Esophagus squamous epithelium (tissue), 5 donors: ENCODE measurements around the gene DERA. TPM values are rescaled to one million over a fixed set of nuclear protein-coding genes. Genes with fewer than 3 reads are reported as not detected.

Experiments used
- DNase-seq: peaks from one replicate; lab custom pipeline; 2025; lab: John Stamatoyannopoulos, UW
- H3K27ac ChIP-seq, 4 donors: fragments of 200-600 bp; sonication (generic); one replicate each; pipeline ENCODE4 v1.5.1; 2016 to 2019; ENCODE audit warnings: mild to moderate bottlenecking in 1 of 4
- H3K27me3 ChIP-seq, 4 donors: fragments of 200-600 bp; sonication (generic); 1 replicate in 3 of 4; 2 replicates in 1 of 4; pipeline versions ENCODE4 v1.5.1 to v1.6.0; 2017 to 2021; ENCODE audit warnings: antibody characterized with exemption in 1 of 4
- H3K36me3 ChIP-seq, 3 donors: fragments of 200-600 bp; sonication (generic); one replicate each; pipeline ENCODE4 v1.5.1; 2016 to 2019
- H3K4me1 ChIP-seq, 3 donors: fragments of 200-600 bp; sonication (generic); one replicate each; pipeline ENCODE4 v1.5.1; 2017 to 2019
- H3K4me3 ChIP-seq, 4 donors: fragments of 200-600 bp; sonication (generic); 1 replicate in 3 of 4; 2 replicates in 1 of 4; pipeline ENCODE4 v1.5.1; 2016 to 2019; ENCODE audit warnings: mild to moderate bottlenecking in 2 of 4, moderate library complexity in 1 of 4
- H3K9me3 ChIP-seq, 3 donors: fragments of 200-600 bp; sonication (generic); one replicate each; pipeline ENCODE4 v1.5.1; 2016 to 2019
- CTCF ChIP-seq, 6 experiments: fragments of 450-650 bp in 4 of 6; fragments of 200-600 bp in 2 of 6; sonication (generic) in 2 of 6; IDR thresholded peaks; one replicate each; pipeline ENCODE4 v1.5.1; 2016 to 2019; ENCODE audit warnings: antibody characterized with exemption in 6 of 6, mild to moderate bottlenecking in 4 of 6, moderate library complexity in 4 of 6
- POLR2A ChIP-seq, 4 donors: fragments of 450-650 bp; IDR thresholded peaks; one replicate each; pipeline ENCODE4 v1.6.1; 2017; ENCODE audit warnings: antibody characterized with exemption in 4 of 4, mild to moderate bottlenecking in 4 of 4, moderate library complexity in 3 of 4
- WGBS, 2 donors: methylation state at CpG; one replicate each; pipeline ENCODE4 v1.1.5; 2018; 5-methylcytosine and 5-hydroxymethylcytosine counted together
- intact Hi-C: fragments of 100-400 bp; cut with DNase I; formaldehyde crosslinking; loops from one replicate; pipeline ENCODE4 v1.15.0; 2022
- total RNA-seq, 4 donors: library from RNA; depleted of rRNA; stranded (reverse); fragments of >200 nt; gene quantifications; one replicate each; pipeline ENCODE4 v1.1.0, GENCODE V29; 2016
- donor health status: DM: yes; HTN: yes; CAD: no.

Gene DERA
- total RNA-seq, 4 donors from 2014 or later, result 25.8 to 68.2 (median 41.7) TPM

GRCh38 chr12:16018306-16018705, 107.2 kb downstream of the DERA start:
- no peak for DNase-seq
- no peak overlapping the region for H3K27ac ChIP-seq
- WGBS, 2 donors, result 90% methylated on average over 2 of the region's 2 CpGs
- no peaks in the 10 kb centered on the region for H3K4me1 ChIP-seq
- H3K4me3 ChIP-seq, result no peak overlapping the region
- no peak for TF ChIP-seq CTCF (IDR thresholded peaks at IDR 0.05)
- TF ChIP-seq POLR2A (IDR thresholded peaks at IDR 0.05), result no peak
- H3K36me3 ChIP-seq, result peaks cover 0 to 64% (median 0%) of the 10 kb centered on the region in 3 donors
- H3K9me3 ChIP-seq, result peaks cover 0 to 10% (median 0%) of the 10 kb centered on the region in 3 donors
- intact Hi-C loops, result no loop called here
- H3K27me3 ChIP-seq, result no peaks in the 10 kb centered on the region

- Histone ChIP-seq H3K4me1 (no peaks in the 10 kb centered on the region), H3K4me3 (no peak overlapping the region), H3K27ac (no peak overlapping the region), H3K9me3 (peaks cover 0 to 5% (median 0%) of the 10 kb centered on the region in 3 donors), H3K36me3 (peaks cover 0 to 59% (median 0%) of the 10 kb centered on the region in 3 donors), H3K27me3 (no peaks in the 10 kb centered on the region)
- no peak for DNase-seq
- intact Hi-C loops, result no loop called here
- TF ChIP-seq CTCF (IDR thresholded peaks at IDR 0.05) (no peak), POLR2A (IDR thresholded peaks at IDR 0.05) (no peak)
Measured at GRCh38 chr12:16019136-16019535, 108.0 kb downstream of the DERA start.

GRCh38 chr12:16020031-16020430, 108.9 kb downstream of the DERA start:
- DNase-seq, result no peak
- intact Hi-C loops, result no loop called here
- 91 to 94% methylated on average over 2 of the region's 2 CpGs for WGBS, 2 donors
- no peak for TF ChIP-seq CTCF (IDR thresholded peaks at IDR 0.05)
- no peak for TF ChIP-seq POLR2A (IDR thresholded peaks at IDR 0.05)
- Histone ChIP-seq H3K27ac (no peak overlapping the region), H3K4me1 (no peaks in the 10 kb centered on the region), H3K36me3 (peaks cover 0 to 50% (median 0%) of the 10 kb centered on the region in 3 donors), H3K27me3 (no peaks in the 10 kb centered on the region), H3K4me3 (no peak overlapping the region), H3K9me3 (no peaks in the 10 kb centered on the region)

GRCh38 chr12:16021026-16021425, 109.9 kb downstream of the DERA start:
- Histone ChIP-seq H3K4me1 (no peaks in the 10 kb centered on the region), H3K4me3 (no peak overlapping the region), H3K27ac (no peak overlapping the region), H3K27me3 (no peaks in the 10 kb centered on the region), H3K9me3 (no peaks in the 10 kb centered on the region), H3K36me3 (peaks cover 0 to 41% (median 0%) of the 10 kb centered on the region in 3 donors)
- intact Hi-C loops, result no loop called here
- DNase-seq, result no peak
- WGBS, 2 donors, result 89 to 93% methylated on average over 1 of the region's 1 CpG
- TF ChIP-seq CTCF (IDR thresholded peaks at IDR 0.05), result no peak
- no peak for TF ChIP-seq POLR2A (IDR thresholded peaks at IDR 0.05)

GRCh38 chr12:16021676-16022075, 110.5 kb downstream of the DERA start:
- DNase-seq, result no peak
- Histone ChIP-seq H3K27ac (no peak overlapping the region), H3K27me3 (no peaks in the 10 kb centered on the region), H3K4me3 (no peak overlapping the region), H3K36me3 (peaks cover 0 to 41% (median 0%) of the 10 kb centered on the region in 3 donors), H3K9me3 (no peaks in the 10 kb centered on the region), H3K4me1 (no peaks in the 10 kb centered on the region)
- intact Hi-C loops, result no loop called here
- 94 to 100% methylated on average over 2 of the region's 2 CpGs for WGBS, 2 donors
- no peak for TF ChIP-seq POLR2A (IDR thresholded peaks at IDR 0.05)
- TF ChIP-seq CTCF (IDR thresholded peaks at IDR 0.05), result no peak
